HG03558 (cell line): ENCODE measurements around the gene KRT10.
"Not testable (repeated sequence)": the region's sequence is repeated elsewhere in the genome, so short reads cannot be mapped to it uniquely, and the experiment has no call there.

Experiments
- ATAC-seq: cut with Tn5 transposase; IDR thresholded peaks from one replicate; pipeline ENCODE4 v1.9.1; 2021; ENCODE audit warnings: moderate number of reproducible peaks; ENCODE audit not compliant: unreplicated experiment; ENCODE audit errors: extremely low read depth

Gene KRT10

GRCh38 chr17:40822132-40822812 lies at the start of gene KRT10:
KRT10 (minus strand) TSS chr17:40822614; CDS start chr17:40822585, 29 bp downstream.
- no peak for ATAC-seq

- no peak for ATAC-seq
Observed at GRCh38 chr17:40871316-40871715, 48.9 kb upstream of the KRT10 start.

DNA sequence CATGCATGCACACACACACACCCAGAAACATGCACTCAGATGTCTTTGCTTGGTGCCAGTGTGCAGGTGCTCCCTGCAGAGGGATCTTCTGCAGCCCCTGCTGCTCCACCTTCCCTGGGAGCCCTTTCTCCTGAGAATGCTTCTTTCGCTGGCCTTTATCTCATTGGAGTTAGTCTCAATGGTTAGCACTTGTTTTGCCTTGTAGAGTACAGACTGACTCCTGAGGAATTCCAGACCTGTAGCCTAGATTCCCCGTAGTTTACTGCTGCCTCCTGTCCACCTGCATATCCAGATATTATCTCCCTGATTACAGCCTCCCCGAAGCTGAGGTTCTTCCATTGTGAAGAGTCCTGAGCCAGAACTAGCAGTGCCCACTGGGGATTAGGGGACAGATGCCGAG lies 47.7 kb upstream of the KRT10 start:
- no peak for ATAC-seq

- ATAC-seq: no peak
Observed at GRCh38 chr17:40866838-40867237, 44.4 kb upstream of the KRT10 start, which contains the start of gene KRT12. KRT12 (minus strand) TSS chr17:40867223; CDS start chr17:40867186, 37 bp downstream.

- ATAC-seq: no peak
Observed at GRCh38 chr17:40864661-40865390, 42.4 kb upstream of the KRT10 start.

DNA sequence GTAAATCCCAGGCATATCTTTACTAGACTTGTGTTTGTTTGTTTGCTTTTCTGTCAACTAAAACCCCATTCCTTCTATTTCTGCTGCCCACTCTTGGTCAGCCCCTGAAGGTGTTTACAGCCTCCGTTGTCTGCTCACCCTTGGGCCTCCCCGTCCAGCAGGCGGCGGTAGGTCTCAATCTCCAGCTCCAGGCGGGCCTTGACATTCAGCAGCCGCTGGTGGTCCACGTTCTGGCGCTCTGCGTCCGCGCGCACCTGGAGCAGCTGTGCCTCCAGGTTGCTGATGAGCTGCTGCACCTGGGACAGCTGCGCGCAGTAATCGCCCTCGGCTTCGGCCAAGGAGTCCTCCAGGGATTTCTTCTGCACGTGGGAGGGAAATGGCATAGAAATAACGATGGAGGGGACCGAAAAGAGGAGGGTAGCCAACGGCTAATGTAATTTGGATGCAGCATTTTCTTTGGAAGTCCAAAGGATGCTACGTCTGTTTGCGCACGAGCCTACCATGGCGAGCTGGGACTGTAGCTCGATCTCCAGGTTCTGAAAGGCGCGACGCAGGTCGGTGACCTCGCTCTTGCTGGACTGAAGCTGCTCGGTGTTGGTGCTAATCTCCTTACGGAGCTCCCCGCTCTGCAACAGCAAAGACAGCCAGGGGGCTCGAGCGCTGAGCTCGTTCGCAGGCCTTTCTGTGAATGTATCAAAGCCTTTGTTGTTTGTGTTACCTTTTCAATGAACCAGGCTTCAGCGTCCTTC lies 40.7 kb upstream of the KRT10 start:
- no peak for ATAC-seq

DNA sequence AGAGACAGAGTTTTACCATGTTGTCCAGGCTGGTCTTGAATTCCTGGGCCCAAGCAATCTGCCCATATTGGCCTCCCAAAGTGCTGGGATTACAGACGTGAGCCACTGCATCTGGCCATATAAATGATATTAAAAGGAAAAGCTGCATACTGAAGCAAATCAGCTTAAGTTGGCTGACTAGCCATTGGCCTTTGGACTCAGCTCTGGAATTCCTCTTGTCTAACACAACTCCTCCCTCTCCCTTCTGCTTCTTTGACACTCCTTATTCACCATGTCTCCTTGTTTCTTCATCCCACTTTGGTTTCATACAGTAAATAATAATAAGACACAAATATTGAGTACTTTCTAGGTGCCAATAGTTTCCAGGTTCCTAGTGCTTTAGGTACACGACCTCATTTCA lies 37.1 kb upstream of the KRT10 start:
- ATAC-seq: no peak

DNA sequence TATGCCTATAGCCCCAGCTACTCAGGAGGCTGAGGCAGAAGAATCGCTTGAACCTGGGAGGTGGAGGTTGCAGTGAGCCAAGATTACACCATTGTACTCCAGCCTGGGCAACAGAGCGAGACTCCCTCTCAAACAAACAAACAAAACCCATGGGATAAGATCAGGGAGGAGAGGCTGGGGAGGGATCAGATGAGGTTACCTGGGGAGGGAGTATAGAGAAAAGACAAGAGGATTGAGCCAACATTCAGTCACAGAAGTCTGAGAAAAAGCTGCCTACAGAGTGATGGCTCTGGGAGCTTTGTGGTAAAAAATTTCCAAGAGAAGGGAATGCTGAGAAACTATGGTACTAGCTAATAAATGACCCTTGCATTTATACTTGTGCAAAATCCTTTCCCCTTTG lies 36.3 kb upstream of the KRT10 start:
- ATAC-seq: not testable (repeated sequence)

DNA sequence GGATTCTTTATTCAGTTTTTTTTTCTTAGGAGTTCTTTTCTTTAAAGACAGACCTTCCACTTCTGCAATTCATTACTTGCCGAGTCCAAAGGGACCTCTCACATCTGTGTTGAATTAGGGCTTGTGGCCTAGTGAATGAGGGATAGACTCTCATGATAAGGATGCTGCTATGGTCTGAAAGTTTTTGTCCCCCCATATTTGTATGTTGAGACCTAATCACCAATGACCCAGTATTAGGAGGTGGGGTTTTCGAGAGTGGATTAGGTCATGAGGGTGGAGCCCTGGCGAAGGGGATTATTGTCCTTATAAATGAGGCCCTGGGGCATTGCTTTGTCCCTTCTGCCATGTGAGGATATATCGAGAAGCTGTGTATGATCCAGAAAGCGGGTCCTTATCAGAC lies 35.1 kb upstream of the KRT10 start:
- ATAC-seq: no peak

GRCh38 chr17:40854175-40854814 lies 31.9 kb upstream of the KRT10 start:
- ATAC-seq: no peak

GRCh38 chr17:40852364-40852763 lies 29.9 kb upstream of the KRT10 start:
- ATAC-seq: no peak

GRCh38 chr17:40850293-40850972 lies 28.0 kb upstream of the KRT10 start:
- ATAC-seq: no peak

- no peak for ATAC-seq
Observed at GRCh38 chr17:40849723-40850122, 27.3 kb upstream of the KRT10 start.

GRCh38 chr17:40848583-40849235 lies 26.3 kb upstream of the KRT10 start:
- no peak for ATAC-seq

DNA sequence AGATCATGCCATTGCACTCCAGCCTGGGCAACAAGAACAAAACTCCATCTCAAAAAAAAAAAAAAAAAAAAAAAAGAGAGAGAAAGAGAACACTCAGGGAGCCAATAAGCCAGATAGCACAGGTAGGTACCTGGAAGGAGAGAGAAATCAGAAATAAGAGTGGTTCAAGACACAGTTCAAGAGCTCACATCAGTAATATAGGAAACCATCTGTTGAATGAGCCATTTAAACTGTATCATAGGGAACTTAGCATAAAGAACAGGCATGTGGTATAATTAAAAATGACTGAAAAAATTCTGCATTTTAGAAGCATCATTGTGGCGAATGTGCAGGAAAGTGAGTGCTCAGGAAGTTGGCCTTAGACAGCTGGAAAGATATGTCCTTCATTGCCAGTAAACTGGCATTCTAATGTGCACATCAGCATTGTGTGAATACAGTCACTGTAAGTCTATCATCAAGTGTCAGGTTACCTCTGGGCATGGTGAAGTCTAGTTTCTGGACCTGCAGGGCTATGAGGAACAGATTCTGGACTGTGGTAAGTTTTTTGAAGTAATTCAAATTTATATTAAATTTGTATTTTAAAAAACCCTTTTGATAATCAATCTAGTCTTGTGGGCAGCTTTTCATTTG lies 24.2 kb upstream of the KRT10 start:
- no peak for ATAC-seq

DNA sequence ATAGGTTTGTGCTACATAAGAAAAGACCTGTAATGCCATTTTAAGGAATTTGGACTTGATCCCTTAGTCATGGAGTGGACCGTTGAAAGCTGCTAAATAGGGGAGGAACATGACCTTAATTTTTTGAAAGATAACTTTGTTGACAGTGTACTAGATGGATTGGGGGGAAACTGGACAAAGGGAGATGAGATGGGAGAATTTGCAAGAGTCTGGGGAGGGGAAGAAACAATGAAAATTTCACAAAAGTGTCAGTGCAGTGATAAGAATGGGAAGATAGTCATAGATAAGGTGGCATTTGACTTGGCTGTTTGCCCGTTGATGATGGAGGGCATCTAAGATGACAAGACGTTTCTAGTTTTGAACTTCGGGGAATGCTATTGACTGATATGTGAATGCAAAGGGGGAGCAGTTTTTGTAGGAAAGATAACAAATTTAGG lies 22.3 kb upstream of the KRT10 start:
- no peak for ATAC-seq

- ATAC-seq: no peak
Observed at GRCh38 chr17:40843242-40843641, 20.8 kb upstream of the KRT10 start.

DNA sequence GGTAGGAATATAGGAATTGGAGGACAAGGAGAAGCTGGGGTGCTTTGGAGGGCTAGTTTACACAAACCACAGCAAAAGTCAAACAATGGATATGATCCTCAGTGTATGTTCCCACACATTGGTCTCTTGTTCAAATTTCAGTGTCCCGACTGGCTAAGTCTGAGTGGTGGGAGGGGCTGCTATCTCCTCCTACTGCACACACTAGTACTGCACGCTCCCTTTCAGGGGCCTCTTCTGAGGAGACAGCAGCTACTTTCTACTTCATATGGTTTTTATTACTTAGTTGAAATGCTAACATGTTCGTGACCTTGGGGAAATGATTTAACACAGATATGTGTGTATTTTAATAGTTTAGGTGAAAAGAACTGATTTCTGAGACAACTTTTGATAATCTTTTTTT lies 18.8 kb upstream of the KRT10 start:
- ATAC-seq: no peak

DNA sequence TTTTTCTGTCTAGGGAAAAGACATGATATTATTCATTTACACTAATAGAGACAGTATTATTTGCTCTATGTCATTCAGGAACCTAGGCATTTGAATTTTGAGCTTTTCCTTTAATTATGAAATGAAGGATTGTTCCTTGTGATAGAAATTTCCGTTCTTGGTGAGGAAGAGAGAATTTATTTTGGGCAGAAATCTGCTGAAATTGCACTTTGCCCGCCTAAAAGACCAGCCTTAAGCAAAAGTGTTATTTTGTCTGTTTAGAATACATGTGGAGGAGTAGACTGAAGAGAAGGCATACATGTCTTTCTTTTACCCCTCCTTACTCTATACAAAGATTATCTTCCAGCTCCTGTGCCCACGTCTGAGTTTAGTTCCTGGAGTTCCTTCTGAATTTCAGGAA lies 16.8 kb upstream of the KRT10 start:
- no peak for ATAC-seq
